Measurements from ENCODE around the gene TCP11L1. TPM values are rescaled to one million over a fixed set of nuclear protein-coding genes. Genes with fewer than 3 reads are reported as not detected.

TCP11L1 gene, protein sequence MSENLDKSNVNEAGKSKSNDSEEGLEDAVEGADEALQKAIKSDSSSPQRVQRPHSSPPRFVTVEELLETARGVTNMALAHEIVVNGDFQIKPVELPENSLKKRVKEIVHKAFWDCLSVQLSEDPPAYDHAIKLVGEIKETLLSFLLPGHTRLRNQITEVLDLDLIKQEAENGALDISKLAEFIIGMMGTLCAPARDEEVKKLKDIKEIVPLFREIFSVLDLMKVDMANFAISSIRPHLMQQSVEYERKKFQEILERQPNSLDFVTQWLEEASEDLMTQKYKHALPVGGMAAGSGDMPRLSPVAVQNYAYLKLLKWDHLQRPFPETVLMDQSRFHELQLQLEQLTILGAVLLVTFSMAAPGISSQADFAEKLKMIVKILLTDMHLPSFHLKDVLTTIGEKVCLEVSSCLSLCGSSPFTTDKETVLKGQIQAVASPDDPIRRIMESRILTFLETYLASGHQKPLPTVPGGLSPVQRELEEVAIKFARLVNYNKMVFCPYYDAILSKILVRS
- total RNA-seq (2022) (22.8 and 25.0 TPM in 2 replicates), Bru-seq, nascent RNA (percentile 79 among the genes with signal in this experiment), BruChase-seq, experiment 1, labeled RNA remaining after a 2-hour chase (percentile 73 among the genes with signal in this experiment), BruChase-seq, experiment 2, labeled RNA remaining after a 6-hour chase (percentile 75 among the genes with signal in this experiment)
- long read RNA-seq, transcript TCP11L1-201 (10 exons, 2,817 nt), result major isoform, 13 of 20 reads
- long read RNA-seq, partial matches to known transcripts, result 2 of 20 reads
- long read RNA-seq, other reads (novel, unspliced or antisense), result 5 of 20 reads

GRCh38 chr11:33039274-33040032 lies at the start of gene TCP11L1:
TCP11L1 (plus strand) TSS chr11:33039572; CDS start chr11:33043774, 4,202 bp downstream.
- ChIA-PET CTCF (interaction anchor here (1.0 to 1.9 kb wide), 6 partner anchors 8 to 148 kb away, joined by 3 to 15 read pairs (median 6); partner anchors contain the start of gene DEPDC7), POLR2A (interaction anchor here (0.5 to 1.7 kb wide), 10 partner anchors 15 to 67 kb away, joined by 3 to 31 read pairs (median 4); partner anchors contain the start of gene DEPDC7)
- Histone ChIP-seq H3K27me3 (replicated peaks; ENCODE audit: control insufficient read depth, insufficient read depth, low read length) (no peaks in the 10 kb centered on the region), H3K4me3 (ENCODE audit: low read depth, low read length) (peak within 1 kb of the TSS; percentile 80), H3K36me3 (ENCODE audit: control insufficient read depth, insufficient read depth, low read length) (peaks cover 2% of the 10 kb centered on the region; the same call in 1 of the 2 replicates), H3K4me1 (peaks cover 24% of the 10 kb centered on the region), H3K9me3 (no peaks in the 10 kb centered on the region)
- peaks cover 19% of the 10 kb centered on the region for H3K4me1 Mint-ChIP-seq (ENCODE audit: low read depth, unreplicated experiment)
- intact Hi-C loops (cut with micrococcal nuclease; ENCODE audit: unreplicated experiment), result loop anchor here (1.0 kb wide), 3 partner anchors 10 to 26 kb away; no protein-coding TSS in a partner anchor
- H3K27ac Mint-ChIP-seq (ENCODE audit: unreplicated experiment), result peak within 1 kb of the TSS; percentile 96
- TF ChIP-seq, protein P1, sequence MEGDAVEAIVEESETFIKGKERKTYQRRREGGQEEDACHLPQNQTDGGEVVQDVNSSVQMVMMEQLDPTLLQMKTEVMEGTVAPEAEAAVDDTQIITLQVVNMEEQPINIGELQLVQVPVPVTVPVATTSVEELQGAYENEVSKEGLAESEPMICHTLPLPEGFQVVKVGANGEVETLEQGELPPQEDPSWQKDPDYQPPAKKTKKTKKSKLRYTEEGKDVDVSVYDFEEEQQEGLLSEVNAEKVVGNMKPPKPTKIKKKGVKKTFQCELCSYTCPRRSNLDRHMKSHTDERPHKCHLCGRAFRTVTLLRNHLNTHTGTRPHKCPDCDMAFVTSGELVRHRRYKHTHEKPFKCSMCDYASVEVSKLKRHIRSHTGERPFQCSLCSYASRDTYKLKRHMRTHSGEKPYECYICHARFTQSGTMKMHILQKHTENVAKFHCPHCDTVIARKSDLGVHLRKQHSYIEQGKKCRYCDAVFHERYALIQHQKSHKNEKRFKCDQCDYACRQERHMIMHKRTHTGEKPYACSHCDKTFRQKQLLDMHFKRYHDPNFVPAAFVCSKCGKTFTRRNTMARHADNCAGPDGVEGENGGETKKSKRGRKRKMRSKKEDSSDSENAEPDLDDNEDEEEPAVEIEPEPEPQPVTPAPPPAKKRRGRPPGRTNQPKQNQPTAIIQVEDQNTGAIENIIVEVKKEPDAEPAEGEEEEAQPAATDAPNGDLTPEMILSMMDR (IDR thresholded peaks at IDR 0.05; ENCODE audit: insufficient read depth in 1 of 2, low read depth in 1 of 2, low read length in 1 of 2, severe bottlenecking in 1 of 2, unreplicated experiment in 1 of 2), result no peak
- peaks cover 17% of the 10 kb centered on the region for H3K36me3 Mint-ChIP-seq (ENCODE audit: insufficient read depth, unreplicated experiment)
- peak within 1 kb of the TSS; percentile 80 for H3K4me3 Mint-ChIP-seq (ENCODE audit: unreplicated experiment)
- DNase-seq, result peak; percentile 93 to 94
- H3K27me3 Mint-ChIP-seq (ENCODE audit: insufficient read depth, unreplicated experiment), result no peaks in the 10 kb centered on the region
- no peaks in the 10 kb centered on the region for H3K9me3 Mint-ChIP-seq (ENCODE audit: unreplicated experiment)
- BruUV-seq (replicated peaks), result no TSS peak

- H3K4me1 Mint-ChIP-seq (ENCODE audit: low read depth, unreplicated experiment), result peaks cover 6% of the 10 kb centered on the region
- Histone ChIP-seq H3K36me3 (ENCODE audit: control insufficient read depth, insufficient read depth, low read length) (no peaks in the 10 kb centered on the region), H3K4me3 (ENCODE audit: low read depth, low read length) (no peak overlapping the region), H3K9me3 (0 out of 2 replicates have a peak, but pooled peaks cover 13% of the 10 kb centered on the region), H3K27me3 (replicated peaks; ENCODE audit: control insufficient read depth, insufficient read depth, low read length) (no peaks in the 10 kb centered on the region), H3K4me1 (0 out of 2 replicates have a peak, but pooled peaks cover 11% of the 10 kb centered on the region)
- TF ChIP-seq, protein P1 (IDR thresholded peaks at IDR 0.05; ENCODE audit: insufficient read depth in 1 of 2, low read depth in 1 of 2, low read length in 1 of 2, severe bottlenecking in 1 of 2, unreplicated experiment in 1 of 2), result no peak
- no peaks in the 10 kb centered on the region for H3K27me3 Mint-ChIP-seq (ENCODE audit: insufficient read depth, unreplicated experiment)
- peaks cover 15% of the 10 kb centered on the region for H3K9me3 Mint-ChIP-seq (ENCODE audit: unreplicated experiment)
- H3K27ac Mint-ChIP-seq (ENCODE audit: unreplicated experiment), result no peak overlapping the region
- ChIA-PET CTCF (no interaction called here), POLR2A (interaction anchor here (0.6 kb wide), 1 partner anchor 50 kb away, joined by 3 read pairs; no protein-coding TSS in a partner anchor)
- intact Hi-C loops (cut with micrococcal nuclease; ENCODE audit: unreplicated experiment), result no loop called here
- no TSS peak for BruUV-seq (replicated peaks)
- no peak for DNase-seq
- no peaks in the 10 kb centered on the region for H3K36me3 Mint-ChIP-seq (ENCODE audit: insufficient read depth, unreplicated experiment)
- H3K4me3 Mint-ChIP-seq (ENCODE audit: unreplicated experiment), result no peak overlapping the region
These were observed 48.9 kb upstream of the TCP11L1 start for GRCh38 chr11:32990481-32990880.

Data from Caco-2 (cell line).